H1 (cell line): ENCODE results near the gene TBCD. TPM values are rescaled to one million over a fixed set of nuclear protein-coding genes. Genes with fewer than 3 reads are reported as not detected.

ENCODE experiments used
- CTCF ChIA-PET: fragments of 300-600 bp; sonication (Branson Sonifier 250); formaldehyde crosslinking; loops from one replicate; lab custom pipeline; 2021; ENCODE audit not compliant: partially characterized antibody; lab: Charles Lee
- POLR2A ChIA-PET: fragments of 300-600 bp; sonication (Branson Sonifier 250); formaldehyde crosslinking; loops from one replicate; lab custom pipeline; 2021; ENCODE audit warnings: inconsistent platforms; ENCODE audit not compliant: partially characterized antibody; lab: Charles Lee
- DNase-seq, 2 experiments: peaks; one replicate each; pipeline versions ENCODE4 v3.0.0 to v3.0.0-alpha.2; 2010 to 2022; ENCODE audit warnings: low spot score in 2 of 2, low read depth in 1 of 2, mixed read lengths in 1 of 2
- FAIRE-seq: peaks from 2 replicates; lab custom pipeline; 2011; peaks lifted over from hg19 to GRCh38; lab: Jason Lieb, UNC
- H2AFZ ChIP-seq: 2 replicates; pipeline ENCODE4 v1.8.1; 2012; ENCODE audit warnings: low read length, inconsistent platforms
- H2AK5ac ChIP-seq: 2 replicates; pipeline ENCODE4 v1.6.1; 2013; ENCODE audit warnings: low read depth, low read length
- H2BK120ac ChIP-seq: replicated peaks from 2 replicates; pipeline ENCODE3; 2013; ENCODE audit warnings: low read depth, low read length, inconsistent platforms
- H2BK12ac ChIP-seq: 2 replicates; pipeline ENCODE4 v1.6.1; 2013; ENCODE audit warnings: low read depth, low read length
- H2BK15ac ChIP-seq: 2 replicates; pipeline ENCODE4 v1.6.1; 2013; ENCODE audit warnings: low read length
- H2BK20ac ChIP-seq: 2 replicates; pipeline ENCODE4 v1.6.1; 2013; ENCODE audit warnings: low read length
- H2BK5ac ChIP-seq: 2 replicates; pipeline ENCODE4 v1.6.1; 2013; ENCODE audit warnings: low read depth, low read length
- H3K14ac ChIP-seq: 2 replicates; pipeline ENCODE4 v1.6.1; 2013; ENCODE audit warnings: inconsistent platforms; ENCODE audit not compliant: insufficient read length
- H3K18ac ChIP-seq: 2 replicates; pipeline ENCODE4 v1.6.1; 2013; ENCODE audit warnings: low read length; ENCODE audit errors: extremely low read depth
- H3K23ac ChIP-seq: 2 replicates; pipeline ENCODE4 v1.6.1; 2013; ENCODE audit warnings: inconsistent platforms; ENCODE audit not compliant: insufficient read length
- H3K23me2 ChIP-seq: 2 replicates; pipeline ENCODE4 v1.6.1; 2013; ENCODE audit warnings: low read depth, low read length
- H3K27ac ChIP-seq: 2 replicates; pipeline ENCODE4 v1.6.1; 2011; ENCODE audit warnings: low read depth, low read length, inconsistent platforms
- H3K27me3 ChIP-seq, 4 experiments: replicated peaks in 1 of 4; 1 replicate in 1 of 4; 2 replicates in 3 of 4; pipeline versions ENCODE4 v1.6.1 to v1.8.1; 2011 to 2013; ENCODE audit warnings: low read length in 3 of 4, mild to moderate bottlenecking in 3 of 4, inconsistent platforms in 2 of 4, mixed read lengths in 2 of 4, moderate library complexity in 1 of 4; ENCODE audit not compliant: control insufficient read depth in 3 of 4, insufficient read depth in 3 of 4; ENCODE audit errors: extremely low read depth in 1 of 4
- H3K36me3 ChIP-seq, 4 experiments: 2 replicates each; pipeline versions ENCODE4 v1.6.1 to v1.8.1; 2011 to 2013; ENCODE audit warnings: mild to moderate bottlenecking in 4 of 4, low read length in 3 of 4, moderate library complexity in 2 of 4, control low read depth in 1 of 4, inconsistent platforms in 1 of 4; ENCODE audit not compliant: insufficient read depth in 4 of 4, control insufficient read depth in 2 of 4
- H3K4ac ChIP-seq: replicated peaks from 2 replicates; pipeline ENCODE3; 2013; ENCODE audit warnings: low read length, low read depth, mixed read lengths, inconsistent platforms; ENCODE audit not compliant: insufficient read length
- H3K4me1 ChIP-seq, 4 experiments: replicated peaks in 1 of 4; 1 replicate in 1 of 4; 2 replicates in 3 of 4; pipeline versions ENCODE4 v1.6.1 to v1.8.1; 2011 to 2013; ENCODE audit warnings: low read length in 3 of 4, inconsistent platforms in 2 of 4, mixed read lengths in 1 of 4; ENCODE audit not compliant: insufficient read depth in 4 of 4, control insufficient read depth in 3 of 4
- H3K4me2 ChIP-seq, 2 experiments: 2 replicates each; pipeline versions ENCODE4 v1.6.1 to v1.8.1; 2011 to 2013; ENCODE audit warnings: low read depth in 2 of 2, low read length in 2 of 2, control low read depth in 1 of 2, inconsistent platforms in 1 of 2, mild to moderate bottlenecking in 1 of 2; ENCODE audit not compliant: insufficient read depth in 1 of 2
- H3K4me3 ChIP-seq, 4 experiments: fragments of 200-600, 300-600 bp in 1 of 4; sonication (generic), shearing (Covaris generic), sonication (Bioruptor Twin) in 1 of 4; 2 replicates each; pipeline versions ENCODE4 v1.5.1 to v1.8.1; 2011 to 2016; ENCODE audit warnings: low read length in 4 of 4, low read depth in 3 of 4, control low read depth in 2 of 4, inconsistent platforms in 2 of 4, mild to moderate bottlenecking in 2 of 4, mixed read lengths in 1 of 4, moderate library complexity in 1 of 4; ENCODE audit not compliant: insufficient read depth in 2 of 4; ENCODE audit errors: extremely low read depth in 1 of 4
- H3K56ac ChIP-seq: replicated peaks from 2 replicates; pipeline ENCODE3; 2013; ENCODE audit warnings: low read depth, mild to moderate bottlenecking, mixed read lengths, low read length, inconsistent platforms; ENCODE audit not compliant: insufficient read length
- H3K79me1 ChIP-seq: 2 replicates; pipeline ENCODE4 v1.6.1; 2013; ENCODE audit warnings: low read depth, low read length, control low read depth
- H3K79me2 ChIP-seq, 2 experiments: 2 replicates each; pipeline versions ENCODE4 v1.6.1 to v1.8.1; 2012 to 2013; ENCODE audit warnings: low read length in 2 of 2, mild to moderate bottlenecking in 2 of 2, inconsistent platforms in 1 of 2; ENCODE audit not compliant: insufficient read depth in 2 of 2, control insufficient read depth in 1 of 2
- H3K9ac ChIP-seq, 4 experiments: replicated peaks in 1 of 4; 1 replicate in 1 of 4; 2 replicates in 3 of 4; pipeline versions ENCODE4 v1.6.1 to v1.8.1; 2011 to 2013; ENCODE audit warnings: low read depth in 3 of 4, low read length in 3 of 4, control low read depth in 2 of 4, mild to moderate bottlenecking in 2 of 4, moderate library complexity in 2 of 4, inconsistent platforms in 1 of 4; ENCODE audit errors: extremely low read depth in 1 of 4
- H3K9me3 ChIP-seq, 2 experiments: 2 replicates each; pipeline versions ENCODE4 v1.6.1 to v1.8.1; 2012 to 2013; ENCODE audit warnings: mild to moderate bottlenecking in 2 of 2, moderate library complexity in 2 of 2, control low read depth in 1 of 2, inconsistent platforms in 1 of 2, low read depth in 1 of 2, low read length in 1 of 2, mixed read lengths in 1 of 2; ENCODE audit not compliant: insufficient read depth in 2 of 2
- H4K20me1 ChIP-seq, 2 experiments: replicated peaks in 1 of 2; 2 replicates each; pipeline versions ENCODE3 to v1.8.1; 2011 to 2013; ENCODE audit warnings: inconsistent platforms in 2 of 2, low read length in 2 of 2, mild to moderate bottlenecking in 1 of 2; ENCODE audit not compliant: insufficient read depth in 2 of 2, control insufficient read depth in 1 of 2
- H4K5ac ChIP-seq: 2 replicates; pipeline ENCODE4 v1.6.1; 2013; ENCODE audit warnings: low read length, low read depth, mixed read lengths, inconsistent platforms; ENCODE audit not compliant: insufficient read length
- H4K8ac ChIP-seq: 2 replicates; pipeline ENCODE4 v1.8.0; 2013; ENCODE audit warnings: mild to moderate bottlenecking, moderate library complexity, low read length, inconsistent platforms; ENCODE audit not compliant: insufficient read depth; ENCODE audit errors: extremely low read depth
- H4K91ac ChIP-seq: replicated peaks from 2 replicates; pipeline ENCODE3; 2013; ENCODE audit warnings: low read length, mixed read lengths, inconsistent platforms; ENCODE audit not compliant: insufficient read length
- CTCF ChIP-seq, 3 experiments: IDR thresholded peaks; 1 replicate in 2 of 3; 2 replicates in 1 of 3; pipeline versions ENCODE4 v1.5.1 to v1.6.1; 2011; ENCODE audit warnings: low read length in 3 of 3, mild to moderate bottlenecking in 3 of 3, inconsistent platforms in 2 of 3, low read depth in 1 of 3, moderate library complexity in 1 of 3; ENCODE audit not compliant: insufficient read depth in 1 of 3; ENCODE audit errors: control extremely low read depth in 1 of 3
- HDAC2 ChIP-seq, 2 experiments: fragments of 300-600 bp in 1 of 2; sonication (generic) in 1 of 2; IDR thresholded peaks; 2 replicates each; pipeline ENCODE4 v1.6.1; 2011 to 2012; ENCODE audit warnings: low read depth in 2 of 2, low read length in 2 of 2, mild to moderate bottlenecking in 2 of 2, moderate library complexity in 2 of 2, borderline replicate concordance in 1 of 2, inconsistent platforms in 1 of 2
- KDM5A ChIP-seq: fragments of 200-600 bp; IDR thresholded peaks from 2 replicates; pipeline ENCODE4 v1.7.1; 2012; ENCODE audit warnings: mild to moderate bottlenecking, low read length, inconsistent platforms, mixed read lengths
- RXRA ChIP-seq: IDR thresholded peaks from 2 replicates; pipeline ENCODE4 v1.6.1; 2011; ENCODE audit warnings: low read depth, mild to moderate bottlenecking, low read length, moderate library complexity; ENCODE audit not compliant: insufficient read depth
- SAP30 ChIP-seq: fragments of 300-600 bp; sonication (generic); IDR thresholded peaks from 2 replicates; pipeline ENCODE4 v1.7.1; 2012; ENCODE audit warnings: low read length, moderate library complexity, mild to moderate bottlenecking, inconsistent platforms; ENCODE audit not compliant: insufficient read depth, insufficient replicate concordance
- SP1 ChIP-seq: IDR thresholded peaks from 2 replicates; pipeline ENCODE4 v1.6.1; 2011; ENCODE audit warnings: low read depth, low read length
- TCF12 ChIP-seq: IDR thresholded peaks from 2 replicates; pipeline ENCODE4 v1.6.1; 2011; ENCODE audit warnings: low read depth, mild to moderate bottlenecking, low read length
- WGBS, 2 experiments: shearing (Covaris generic) in 1 of 2; methylation state at CpG; one replicate each; pipeline versions ENCODE4 v1.1.6 to v1.1.7; 2013 to 2015; ENCODE audit warnings: low lambda C conversion rate in 2 of 2, mixed read lengths in 2 of 2, inconsistent platforms in 1 of 2, low coverage in 1 of 2, missing lambda C conversion rate in 1 of 2; ENCODE audit not compliant: insufficient replicate concordance in 2 of 2, insufficient coverage in 1 of 2, insufficient read length in 1 of 2; ENCODE audit errors: extremely low coverage in 1 of 2, missing lambda C conversion rate in 1 of 2; 5-methylcytosine and 5-hydroxymethylcytosine counted together
- polyA plus RNA-seq, 7 experiments: library from polyadenylated mRNA; depleted of rRNA in 3 of 7; stranded (reverse) in 5 of 7; unstranded in 2 of 7; fragments of >200 nt in 5 of 7; fragments of 200-250 nt in 2 of 7; gene quantifications; 1 replicate in 5 of 7; 2 replicates in 1 of 7; 4 replicates in 1 of 7; pipeline versions ENCODE4 v1.2.1 to v1.2.3, GENCODE V29; 2011 to 2013; ENCODE audit warnings: missing spikeins in 2 of 7, mixed read lengths in 2 of 7
- total RNA-seq: library from RNA; stranded (reverse); fragmentation: NEBNext Ultra II Directional; extraction: Animal tissue kit (Norgen Biotek cat#: 25700); gene quantifications from 2 replicates; pipeline ENCODE4 v1.2.1, GENCODE V29; 2021

Gene TBCD
- total and polyA plus RNA-seq, 2 of the 8 experiments (the other 6 are each of a cell fraction or from before 2014, with no cell fraction given), result 118 to 162 TPM

GRCh38 chr17:82897514-82898249 is 145.8 kb downstream of the TBCD start:
- H2AFZ ChIP-seq, result no peak overlapping the region
- peaks cover 0 to 11% of the 10 kb centered on the region in 2 experiments for H4K20me1 ChIP-seq
- H3K9ac ChIP-seq, result no peak overlapping the region
- H3K4me3 ChIP-seq, result no peak overlapping the region
- no peak overlapping the region for H3K23ac ChIP-seq
- H2BK15ac ChIP-seq, result no peak overlapping the region
- H4K5ac ChIP-seq, result no peak overlapping the region
- no peak overlapping the region for H3K18ac ChIP-seq
- H3K4ac ChIP-seq, result no peak overlapping the region
- peaks cover 0 to 11% of the 10 kb centered on the region in 2 experiments; a peak in 1 of 4 replicates for H3K79me2 ChIP-seq
- H3K9me3 ChIP-seq, result no peaks in the 10 kb centered on the region; a peak in 1 of 4 replicates
- no peaks in the 10 kb centered on the region for H3K23me2 ChIP-seq
- no peak overlapping the region for H4K91ac ChIP-seq
- peaks cover 4% of the 10 kb centered on the region; the same call in 1 of the 2 replicates for H3K79me1 ChIP-seq
- H3K56ac ChIP-seq, result no peak overlapping the region
- DNase-seq (no peak), FAIRE-seq (no peak)
- no peaks in the 10 kb centered on the region for H3K27me3 ChIP-seq
- no peaks in the 10 kb centered on the region; a peak in 1 of 7 replicates for H3K4me1 ChIP-seq
- no peak overlapping the region for H2BK5ac ChIP-seq
- H2BK120ac ChIP-seq, result no peak overlapping the region
- no peak overlapping the region for H4K8ac ChIP-seq
- no peak overlapping the region for H3K14ac ChIP-seq
- no peak overlapping the region for H3K4me2 ChIP-seq
- no peak overlapping the region for H2AK5ac ChIP-seq
- POLR2A ChIA-PET, result interaction anchor here (0.7 to 1.5 kb wide), 2 partner anchors 8 to 186 kb away, joined by 4 to 6 read pairs; no protein-coding TSS in a partner anchor
- no peak overlapping the region for H2BK12ac ChIP-seq
- no peak overlapping the region for H2BK20ac ChIP-seq
- H3K27ac ChIP-seq, result no peak overlapping the region
- WGBS, 2 experiments, result 88% methylated on average over 20 of the region's 24 CpGs; no CpG with 5 or more reads in 1 of the 2 experiments
- CTCF ChIA-PET, result interaction anchor here (0.9 to 2.1 kb wide), 14 partner anchors 11 to 117 kb away, joined by 3 to 7 read pairs (median 3); no protein-coding TSS in a partner anchor
- peaks cover 0 to 10% (median 2%) of the 10 kb centered on the region in 4 experiments; a peak in 2 of 8 replicates for H3K36me3 ChIP-seq
- TF ChIP-seq SP1 (no peak), KDM5A (no peak), SAP30 (no peak), CTCF (IDR thresholded peaks at IDR 0.05; ENCODE audit: control extremely low read depth in 1 of 3, insufficient read depth in 1 of 3, low read depth in 1 of 3, low read length in 3 of 3) (peak; percentile 19 to 53 (median 30); a peak in 3 of 4 replicates), RXRA (no peak), HDAC2 (IDR thresholded peaks at IDR 0.05; ENCODE audit: borderline replicate concordance in 1 of 2, low read depth in 2 of 2, low read length in 2 of 2) (no peak), TCF12 (no peak)
